ENCODE measurements around the gene FAM193A. TPM values are rescaled to one million over a fixed set of nuclear protein-coding genes. Genes with fewer than 3 reads are reported as not detected.

Gene FAM193A
- total RNA-seq, 4 donors from 2014 or later: 27.7 to 40.4 (median 31.1) TPM

DNA sequence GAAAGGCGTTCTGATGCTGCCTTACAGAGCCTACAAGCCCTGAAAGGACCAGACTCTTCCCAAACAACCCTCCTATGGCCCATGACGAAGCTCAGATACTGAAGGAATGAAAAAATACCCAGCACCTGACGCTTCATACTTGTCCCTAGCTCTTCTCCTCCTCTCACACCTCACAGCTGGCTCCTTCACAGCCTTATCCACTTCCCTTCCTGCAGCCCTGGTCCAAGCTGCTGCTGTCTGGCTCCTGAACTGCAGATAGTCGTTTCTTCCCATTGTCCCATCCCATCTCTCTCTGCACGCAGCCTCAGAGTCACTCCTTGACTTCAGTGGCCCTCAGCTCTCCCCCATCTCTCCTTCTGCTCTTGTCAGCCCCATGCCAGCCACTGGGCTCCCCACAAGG is 56.6 kb downstream of the FAM193A start:
- in situ Hi-C loops (cut with MboI; ENCODE audit: low pct_ligation_motif_present in 1 of 4, low pct_unique_long_range_greater_than_20kb in 1 of 4, low sequenced_read_pairs in 3 of 4) (no loop called here), intact Hi-C loops (cut with DNase I; ENCODE audit: low total_unique reads) (no loop called here)
- no peaks in the 10 kb centered on the region for H3K9me3 ChIP-seq
- DNase-seq: no peak
- WGBS, 2 donors (ENCODE audit: low coverage in 1 of 2): 74% methylated on average over 5 of the region's 5 CpGs; no CpG with 5 or more reads in 1 of the 2 donors
- no peak overlapping the region for H3K27ac ChIP-seq
- H3K36me3 ChIP-seq: no peaks in the 10 kb centered on the region
- TF ChIP-seq EP300 (IDR thresholded peaks at IDR 0.05; ENCODE audit: low read depth) (no peak), POLR2A (IDR thresholded peaks at IDR 0.05) (no peak), POLR2AphosphoS5 (IDR thresholded peaks at IDR 0.05) (no peak), CTCF (IDR thresholded peaks at IDR 0.05) (no peak)
- H3K4me3 ChIP-seq: no peak overlapping the region
- H3K27me3 ChIP-seq: no peaks in the 10 kb centered on the region
- H3K4me1 ChIP-seq: peaks cover 18 to 57% (median 26%) of the 10 kb centered on the region in 4 donors

- Histone ChIP-seq H3K27ac (no peak overlapping the region), H3K4me1 (peaks cover 20 to 57% (median 27%) of the 10 kb centered on the region in 4 donors), H3K36me3 (no peaks in the 10 kb centered on the region), H3K27me3 (no peaks in the 10 kb centered on the region), H3K4me3 (no peak overlapping the region), H3K9me3 (no peaks in the 10 kb centered on the region)
- no peak for DNase-seq
- intact Hi-C loops (cut with DNase I; ENCODE audit: low total_unique reads) (no loop called here), in situ Hi-C loops (cut with MboI; ENCODE audit: low pct_ligation_motif_present in 1 of 4, low pct_unique_long_range_greater_than_20kb in 1 of 4, low sequenced_read_pairs in 3 of 4) (no loop called here)
- TF ChIP-seq CTCF (IDR thresholded peaks at IDR 0.05) (no peak), POLR2A (IDR thresholded peaks at IDR 0.05) (no peak), EP300 (IDR thresholded peaks at IDR 0.05; ENCODE audit: low read depth) (no peak), POLR2AphosphoS5 (IDR thresholded peaks at IDR 0.05) (no peak)
- WGBS, 2 donors (ENCODE audit: low coverage in 1 of 2): 57 to 62% methylated on average over 1 to 3 of the region's 3 CpGs
Observed at GRCh38 chr4:2595436-2595835, 59.0 kb downstream of the FAM193A start.

- peak in 1 of 5 experiments; percentile 11 for TF ChIP-seq CTCF (IDR thresholded peaks at IDR 0.05)
- no peak for TF ChIP-seq POLR2AphosphoS5 (IDR thresholded peaks at IDR 0.05)
- H3K4me1 ChIP-seq: peaks cover 18 to 52% (median 24%) of the 10 kb centered on the region in 4 donors
- in situ Hi-C loops (cut with MboI; ENCODE audit: low pct_ligation_motif_present in 1 of 4, low pct_unique_long_range_greater_than_20kb in 1 of 4, low sequenced_read_pairs in 3 of 4): no loop called here
- DNase-seq: no peak
- intact Hi-C loops (cut with DNase I; ENCODE audit: low total_unique reads): no loop called here
- no peaks in the 10 kb centered on the region for H3K36me3 ChIP-seq
- no peaks in the 10 kb centered on the region for H3K27me3 ChIP-seq
- no peaks in the 10 kb centered on the region for H3K9me3 ChIP-seq
- H3K27ac ChIP-seq: no peak overlapping the region
- 71 to 77% methylated on average over 2 to 11 of the region's 11 CpGs for WGBS, 2 donors (ENCODE audit: low coverage in 1 of 2)
- no peak overlapping the region for H3K4me3 ChIP-seq
Observed at GRCh38 chr4:2595952-2596552, 59.6 kb downstream of the FAM193A start.

- WGBS, 2 donors (ENCODE audit: low coverage in 1 of 2): 89% methylated on average over 8 of the region's 8 CpGs
- in situ Hi-C loops (cut with MboI; ENCODE audit: low pct_ligation_motif_present in 1 of 4, low pct_unique_long_range_greater_than_20kb in 1 of 4, low sequenced_read_pairs in 3 of 4): no loop called here
Observed at GRCh38 chr4:2596611-2597010, 60.2 kb downstream of the FAM193A start.

More at GRCh38 chr4:2596611-2597010, 60.2 kb downstream of the FAM193A start:
- no peaks in the 10 kb centered on the region for H3K9me3 ChIP-seq
- no peaks in the 10 kb centered on the region for H3K27me3 ChIP-seq
- H3K36me3 ChIP-seq: no peaks in the 10 kb centered on the region
- H3K27ac ChIP-seq: no peak overlapping the region
- H3K4me3 ChIP-seq: no peak overlapping the region
- TF ChIP-seq CTCF (IDR thresholded peaks at IDR 0.05): no peak
- TF ChIP-seq EP300 (IDR thresholded peaks at IDR 0.05; ENCODE audit: low read depth): no peak
- intact Hi-C loops (cut with DNase I; ENCODE audit: low total_unique reads): no loop called here
- DNase-seq: no peak
- H3K4me1 ChIP-seq: peaks cover 15 to 47% (median 23%) of the 10 kb centered on the region in 4 donors

All from transverse colon (tissue), 4 donors.